A673 (cell line): ENCODE data around the gene RPTOR. TPM values are rescaled to one million over a fixed set of nuclear protein-coding genes. Genes with fewer than 3 reads are reported as not detected.

Source experiments
- BruUV-seq: library from RNA; stranded (reverse); fragments of 400-500 nt; replicated peaks from 2 replicates; lab custom pipeline; 2021; lab: Mats Ljungman, UMichigan
- CTCF ChIA-PET: fragments of 300-600 bp; sonication (Branson Sonifier 250); formaldehyde crosslinking; loops from one replicate; lab custom pipeline; 2022; ENCODE audit warnings: antibody characterized with exemption; lab: Charles Lee
- POLR2A ChIA-PET: fragments of 300-600 bp; sonication (Branson Sonifier 250); formaldehyde crosslinking; loops from one replicate; lab custom pipeline; 2022; ENCODE audit warnings: antibody characterized with exemption; ENCODE audit not compliant: low non-redundant PET; lab: Charles Lee
- DNase-seq: peaks from one replicate; pipeline ENCODE4 v3.0.0-alpha.2; 2015; ENCODE audit warnings: low spot score
- H3K27ac ChIP-seq: fragments of 200-600 bp; sonication (generic); 2 replicates; pipeline ENCODE4 v1.5.1; 2016; ENCODE audit warnings: mixed run types, low read depth, mild to moderate bottlenecking, mixed read lengths, antibody characterized with exemption, low read length; ENCODE audit not compliant: poor library complexity, severe bottlenecking
- H3K27me3 ChIP-seq: fragments of 200-600 bp; sonication (generic); replicated peaks from 2 replicates; pipeline ENCODE4 v1.6.1; 2017; ENCODE audit warnings: mixed run types, low read depth, mild to moderate bottlenecking, mixed read lengths, antibody characterized with exemption, low read length; ENCODE audit not compliant: insufficient read depth, poor library complexity
- H3K36me3 ChIP-seq: fragments of 200-600 bp; sonication (generic); 2 replicates; pipeline ENCODE4 v1.6.1; 2016; ENCODE audit warnings: mixed run types, mild to moderate bottlenecking, mixed read lengths, antibody characterized with exemption, low read length; ENCODE audit not compliant: insufficient read depth, poor library complexity, severe bottlenecking
- H3K4me1 ChIP-seq: fragments of 200-600 bp; sonication (generic); 2 replicates; pipeline ENCODE4 v1.6.1; 2017; ENCODE audit warnings: mixed run types, mild to moderate bottlenecking, mixed read lengths, antibody characterized with exemption, low read length; ENCODE audit not compliant: insufficient read depth, poor library complexity, severe bottlenecking
- H3K4me3 ChIP-seq: fragments of 200-600 bp; sonication (generic); 2 replicates; pipeline ENCODE4 v1.5.1; 2016; ENCODE audit warnings: low read depth, mixed run types, mild to moderate bottlenecking, mixed read lengths, low read length; ENCODE audit not compliant: poor library complexity, severe bottlenecking
- H3K9me3 ChIP-seq: fragments of 200-600 bp; sonication (generic); 2 replicates; pipeline ENCODE4 v1.6.1; 2016; ENCODE audit warnings: mixed run types, low read depth, mild to moderate bottlenecking, mixed read lengths, antibody characterized with exemption, low read length; ENCODE audit not compliant: poor library complexity, severe bottlenecking
- EZH2 ChIP-seq: fragments of 200-600 bp; sonication (generic); IDR thresholded peaks from 2 replicates; pipeline ENCODE4 v1.6.1; 2017; ENCODE audit warnings: borderline replicate concordance, low read depth, mild to moderate bottlenecking, mixed read lengths, antibody characterized with exemption, low read length; ENCODE audit not compliant: poor library complexity, severe bottlenecking
- intact Hi-C: fragments of 100-400 bp; cut with micrococcal nuclease; formaldehyde crosslinking; loops from one replicate; pipeline ENCODE4 v1.10.0; 2022; ENCODE audit not compliant: unreplicated experiment
- total RNA-seq: library from RNA; stranded (reverse); gene quantifications from 2 replicates; pipeline ENCODE4 v1.2.3, GENCODE V29; 2021
- TF ChIP-seq, protein P1 (sequence below): fragments of 300-800, 200-600 bp; sonication (generic); conservative IDR thresholded peaks from 2 replicates; pipeline ENCODE4 v1.5.1; 2017; ENCODE audit warnings: low read depth, mild to moderate bottlenecking, antibody characterized with exemption, low read length, moderate library complexity, mixed read lengths

Gene RPTOR
- total RNA-seq, 1 experiment from 2014 or later, result 55.2 TPM

DNA sequence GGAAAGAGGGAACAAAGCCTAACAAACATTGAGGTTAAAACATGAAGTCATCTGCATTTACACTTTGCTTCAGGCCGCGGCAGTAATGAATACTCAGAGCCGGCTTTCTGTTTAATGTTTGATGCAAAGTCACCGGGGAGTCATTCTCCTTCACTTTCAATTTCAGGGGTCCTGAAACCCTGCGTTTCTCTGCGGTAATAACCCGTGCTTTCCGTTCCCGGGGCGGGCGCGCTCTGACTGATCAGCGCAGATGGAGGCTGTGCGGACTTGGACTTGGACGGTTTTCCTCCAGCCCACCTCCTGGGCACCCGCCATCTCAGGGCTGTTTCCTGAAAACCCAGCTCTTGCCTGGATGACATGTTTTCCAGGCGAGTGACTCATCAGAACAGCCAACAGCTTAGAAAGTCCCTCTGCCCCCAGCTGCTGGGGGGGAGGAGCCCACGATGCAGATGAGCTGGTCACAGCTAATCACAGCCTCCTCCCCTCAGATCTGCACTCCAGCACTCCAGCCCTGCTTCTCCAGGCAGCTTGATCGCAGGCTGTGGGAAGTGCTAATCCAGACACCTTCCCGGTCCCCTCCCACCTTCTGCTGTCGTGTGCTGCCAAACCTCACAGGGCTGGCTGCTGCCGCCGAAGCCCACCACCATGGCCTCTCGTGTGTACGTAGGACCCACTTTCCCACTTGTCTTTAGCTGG lies 288.4 kb downstream of the RPTOR start:
- POLR2A ChIA-PET, result no interaction called here
- no peaks in the 10 kb centered on the region for H3K36me3 ChIP-seq
- TF ChIP-seq, protein P1, sequence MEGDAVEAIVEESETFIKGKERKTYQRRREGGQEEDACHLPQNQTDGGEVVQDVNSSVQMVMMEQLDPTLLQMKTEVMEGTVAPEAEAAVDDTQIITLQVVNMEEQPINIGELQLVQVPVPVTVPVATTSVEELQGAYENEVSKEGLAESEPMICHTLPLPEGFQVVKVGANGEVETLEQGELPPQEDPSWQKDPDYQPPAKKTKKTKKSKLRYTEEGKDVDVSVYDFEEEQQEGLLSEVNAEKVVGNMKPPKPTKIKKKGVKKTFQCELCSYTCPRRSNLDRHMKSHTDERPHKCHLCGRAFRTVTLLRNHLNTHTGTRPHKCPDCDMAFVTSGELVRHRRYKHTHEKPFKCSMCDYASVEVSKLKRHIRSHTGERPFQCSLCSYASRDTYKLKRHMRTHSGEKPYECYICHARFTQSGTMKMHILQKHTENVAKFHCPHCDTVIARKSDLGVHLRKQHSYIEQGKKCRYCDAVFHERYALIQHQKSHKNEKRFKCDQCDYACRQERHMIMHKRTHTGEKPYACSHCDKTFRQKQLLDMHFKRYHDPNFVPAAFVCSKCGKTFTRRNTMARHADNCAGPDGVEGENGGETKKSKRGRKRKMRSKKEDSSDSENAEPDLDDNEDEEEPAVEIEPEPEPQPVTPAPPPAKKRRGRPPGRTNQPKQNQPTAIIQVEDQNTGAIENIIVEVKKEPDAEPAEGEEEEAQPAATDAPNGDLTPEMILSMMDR, result no peak
- TF ChIP-seq EZH2, result no peak
- H3K4me1 ChIP-seq, result peaks cover 26% of the 10 kb centered on the region
- H3K27me3 ChIP-seq, result no peaks in the 10 kb centered on the region
- H3K27ac ChIP-seq, result peak overlapping the region; percentile 83
- CTCF ChIA-PET, result interaction anchor here (1.3 kb wide), 1 partner anchor 27 kb away, joined by 4 read pairs; no protein-coding TSS in a partner anchor
- intact Hi-C loops, result no loop called here
- no peaks in the 10 kb centered on the region for H3K9me3 ChIP-seq
- peak overlapping the region; percentile 40 for H3K4me3 ChIP-seq
- no TSS peak for BruUV-seq
- peak; percentile 98 for DNase-seq

DNA sequence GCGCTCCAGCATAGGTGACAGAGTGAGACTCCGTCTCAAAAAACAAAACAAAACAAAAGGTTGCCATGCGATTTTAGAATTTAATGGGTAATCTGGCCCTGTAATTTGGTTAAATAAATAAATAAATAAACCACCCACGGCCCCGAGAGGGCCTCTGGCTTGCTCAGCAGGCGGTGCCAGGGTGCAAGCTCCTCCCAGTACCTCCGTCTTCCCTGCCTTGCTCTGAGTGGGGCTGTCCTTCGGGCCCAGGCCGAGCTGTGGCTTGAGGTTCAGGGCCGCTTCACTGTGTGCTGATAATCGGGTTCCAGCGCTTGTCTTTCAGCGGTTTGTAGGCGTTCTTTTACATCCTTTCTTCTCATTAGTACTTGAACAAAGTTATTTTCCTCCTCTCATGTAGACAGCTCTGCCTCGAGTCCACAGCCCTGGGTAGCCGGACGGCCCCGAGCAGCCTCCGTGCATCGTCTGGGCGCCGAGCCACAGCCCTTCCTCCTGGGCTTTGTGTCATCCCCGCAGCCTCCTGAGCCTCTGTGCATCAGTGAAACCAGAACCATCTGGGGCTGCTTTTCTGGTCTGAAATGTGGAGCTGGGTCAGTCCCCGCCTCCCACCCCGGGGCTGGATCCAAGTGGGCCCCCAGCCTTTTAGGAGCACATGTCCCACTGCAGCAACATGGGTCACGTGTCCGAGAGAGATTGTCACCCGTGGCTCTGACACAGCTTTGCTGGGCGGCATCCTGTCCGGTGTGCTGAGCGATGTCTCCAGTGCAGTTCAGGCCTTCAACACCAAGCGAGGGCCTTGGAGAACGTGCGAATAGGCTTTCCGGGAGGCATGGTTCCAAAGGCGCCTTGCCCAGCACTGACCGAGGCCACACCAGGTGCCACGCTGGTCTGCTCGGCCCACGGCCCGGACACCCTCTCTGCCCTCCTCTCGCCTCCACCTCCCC lies 289.6 kb downstream of the RPTOR start:
- no TSS peak for BruUV-seq
- Histone ChIP-seq H3K27me3 (no peaks in the 10 kb centered on the region), H3K9me3 (no peaks in the 10 kb centered on the region), H3K4me3 (no peak overlapping the region), H3K36me3 (no peaks in the 10 kb centered on the region), H3K4me1 (peaks cover 29% of the 10 kb centered on the region), H3K27ac (peak overlapping the region; percentile 83)
- intact Hi-C loops, result no loop called here
- ChIA-PET CTCF (interaction anchor here (1.3 kb wide), 1 partner anchor 25 kb away, joined by 4 read pairs; no protein-coding TSS in a partner anchor), POLR2A (no interaction called here)
- no peak for DNase-seq
- no peak for TF ChIP-seq EZH2
- TF ChIP-seq, protein P1, result no peak

DNA sequence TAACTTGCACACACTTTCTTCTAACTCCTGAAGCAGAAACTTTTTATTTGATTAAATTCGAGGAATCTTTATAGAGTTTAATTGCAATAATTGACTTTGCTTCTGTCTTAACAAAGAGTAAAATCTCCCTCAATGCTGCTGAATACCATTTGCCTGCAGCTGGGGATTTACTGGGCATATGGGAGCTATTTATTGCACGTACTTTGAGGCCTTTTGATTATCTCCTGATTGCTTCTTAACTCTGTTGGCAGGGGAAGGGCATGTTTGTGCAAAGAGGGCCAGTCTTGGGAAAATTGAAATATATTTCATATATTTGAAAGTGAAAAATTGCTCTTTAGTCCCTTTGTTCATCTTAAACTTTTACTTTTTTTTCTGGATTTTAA lies 290.2 kb downstream of the RPTOR start:
- TF ChIP-seq, protein P1, result no peak
- TF ChIP-seq EZH2, result no peak
- Histone ChIP-seq H3K4me3 (no peak overlapping the region), H3K9me3 (no peaks in the 10 kb centered on the region), H3K36me3 (no peaks in the 10 kb centered on the region), H3K27me3 (no peaks in the 10 kb centered on the region), H3K4me1 (peaks cover 29% of the 10 kb centered on the region), H3K27ac (peak overlapping the region; percentile 83)
- CTCF ChIA-PET, result no interaction called here
- no TSS peak for BruUV-seq
- POLR2A ChIA-PET, result no interaction called here
- intact Hi-C loops, result no loop called here
- DNase-seq, result no peak
